Erythroblast (primary cell): Measurements from ENCODE around the gene CTNND2.

Experiments used
- DNase-seq, 2 experiments: peaks; one replicate each; lab custom pipeline; 2025; lab: John Stamatoyannopoulos, UW
- GATA1 ChIP-seq: IDR thresholded peaks from 2 replicates; pipeline ENCODE4 v1.6.1; 2011; ENCODE audit warnings: low read depth, mild to moderate bottlenecking, control low read depth, low read length, moderate library complexity
- POLR2A ChIP-seq: IDR thresholded peaks from 2 replicates; pipeline ENCODE4 v1.6.1; 2011; ENCODE audit warnings: mild to moderate bottlenecking, low read length

The CTNND2 gene

GRCh38 chr5:11301171-11301570 is 603.1 kb downstream of the CTNND2 start:
- TF ChIP-seq POLR2A, result no peak
- DNase-seq, result no peak

DNA sequence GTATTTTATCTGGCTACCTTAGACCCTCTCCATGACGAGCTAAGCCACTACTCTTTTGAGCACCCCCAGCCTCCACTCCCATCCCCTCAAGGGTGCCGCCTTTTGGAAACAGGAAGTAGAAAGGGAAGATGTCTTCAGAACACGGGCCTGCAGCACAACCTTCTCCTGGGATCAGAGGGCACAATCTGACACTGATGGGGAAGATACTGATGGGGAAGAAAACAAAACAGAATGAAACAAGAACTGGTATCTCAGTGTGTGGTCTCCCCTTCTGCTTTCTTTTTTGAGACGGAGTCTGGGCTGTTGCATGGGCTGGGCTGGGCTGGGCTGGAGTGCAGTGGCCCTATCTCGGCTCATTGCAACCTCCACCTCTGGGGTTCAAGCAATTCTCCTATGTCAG is 603.5 kb downstream of the CTNND2 start:
- TF ChIP-seq POLR2A, result no peak
- TF ChIP-seq GATA1, result no peak
- DNase-seq, result no peak

DNA sequence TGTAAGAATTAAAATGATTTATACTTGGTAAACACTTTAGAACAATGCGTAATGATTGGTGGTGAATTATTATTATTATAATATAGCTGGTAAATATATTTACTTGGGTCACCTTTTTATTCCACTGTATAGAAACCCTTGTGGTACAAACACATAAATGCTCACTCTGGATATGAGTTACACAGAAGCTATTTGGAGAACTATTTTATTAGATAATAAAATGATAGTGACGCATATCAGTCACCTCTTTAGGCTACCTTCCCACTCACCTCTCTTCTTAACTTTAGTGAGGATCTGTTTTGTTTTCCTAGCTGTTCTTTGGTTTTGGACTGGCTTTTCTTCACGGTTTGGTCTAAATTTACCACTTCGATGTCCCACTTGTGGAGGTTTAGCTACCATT is 605.4 kb downstream of the CTNND2 start:
- no peak for DNase-seq
- TF ChIP-seq POLR2A (no peak), GATA1 (no peak)

DNA sequence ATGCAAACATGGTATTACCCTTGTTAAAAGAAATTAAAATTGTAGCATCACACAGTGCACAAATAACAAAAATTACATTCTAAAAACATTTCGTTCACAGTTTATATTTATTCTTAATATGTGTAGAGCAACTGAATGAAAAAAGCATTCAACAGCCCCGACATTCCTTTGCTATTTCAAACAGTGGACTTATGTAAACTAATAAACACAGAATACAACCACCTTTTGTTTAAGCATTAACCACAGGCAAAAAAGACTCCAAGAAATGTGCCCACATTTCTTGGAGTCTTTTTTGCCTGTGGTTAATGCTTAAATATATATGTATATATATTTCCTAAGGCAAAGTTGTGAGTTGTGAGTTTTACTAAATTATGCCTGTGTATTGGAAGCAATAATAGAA is 610.7 kb downstream of the CTNND2 start:
- TF ChIP-seq POLR2A (no peak), GATA1 (no peak)
- DNase-seq, result no peak

DNA sequence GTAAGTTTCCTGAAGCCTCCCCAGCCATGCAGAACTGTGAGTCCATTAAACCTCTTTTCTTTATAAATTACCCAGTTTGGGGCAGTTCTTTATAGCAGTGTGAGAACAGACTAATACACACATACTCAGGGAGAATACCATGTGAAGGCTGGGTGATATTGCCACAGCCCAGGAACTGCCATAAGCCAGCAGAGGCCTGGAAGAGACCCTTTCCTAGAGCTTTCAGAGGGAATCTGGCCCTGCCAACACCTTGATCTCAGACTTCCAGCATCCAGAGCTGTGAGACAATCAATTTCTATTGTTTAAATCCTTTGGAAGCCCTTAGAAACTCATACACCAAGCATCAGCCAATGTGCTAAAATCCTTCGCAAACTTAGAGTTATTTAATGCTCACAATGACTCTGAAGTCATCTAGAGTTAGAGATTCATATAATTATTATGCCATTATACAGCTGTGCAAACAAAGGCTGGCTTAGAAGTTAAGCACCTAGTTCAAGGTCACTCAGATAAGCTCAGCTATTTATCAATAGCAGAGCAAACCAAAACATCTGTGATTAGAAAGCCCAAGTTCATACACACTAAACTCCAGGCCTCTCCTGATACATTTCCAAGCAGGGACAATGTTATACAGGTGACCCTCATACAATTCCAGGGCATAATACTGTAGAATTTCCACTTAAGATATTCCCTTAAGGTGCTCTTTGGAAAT is 611.4 kb downstream of the CTNND2 start:
- no peak for DNase-seq
- TF ChIP-seq POLR2A, result no peak
- TF ChIP-seq GATA1, result no peak

DNA sequence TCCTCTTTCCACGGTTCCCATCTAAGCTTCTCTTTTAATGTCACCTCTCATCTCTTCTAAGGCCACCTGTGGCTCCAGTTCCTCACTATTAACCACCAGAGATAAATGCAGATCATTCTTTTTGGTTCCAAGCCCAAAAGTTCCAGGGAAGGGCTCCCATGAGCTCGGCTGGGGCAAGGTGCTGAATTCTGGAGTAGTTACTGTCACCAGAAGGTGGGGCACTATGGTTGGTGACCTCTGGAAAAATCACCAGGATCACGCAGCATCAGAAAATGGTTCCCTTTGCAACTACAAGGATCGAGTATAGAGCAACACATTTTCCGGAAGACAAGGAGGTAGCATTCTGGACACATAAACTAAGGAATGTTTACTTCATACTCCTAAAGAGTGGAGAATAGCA is 614.5 kb downstream of the CTNND2 start:
- no peak for DNase-seq
- TF ChIP-seq POLR2A (no peak), GATA1 (no peak)

GRCh38 chr5:11289208-11289607 is 615.0 kb downstream of the CTNND2 start:
- TF ChIP-seq POLR2A (no peak), GATA1 (no peak)
- DNase-seq, result no peak

GRCh38 chr5:11281842-11282241 is 622.4 kb downstream of the CTNND2 start:
- TF ChIP-seq GATA1 (no peak), POLR2A (no peak)
- DNase-seq, result no peak

DNA sequence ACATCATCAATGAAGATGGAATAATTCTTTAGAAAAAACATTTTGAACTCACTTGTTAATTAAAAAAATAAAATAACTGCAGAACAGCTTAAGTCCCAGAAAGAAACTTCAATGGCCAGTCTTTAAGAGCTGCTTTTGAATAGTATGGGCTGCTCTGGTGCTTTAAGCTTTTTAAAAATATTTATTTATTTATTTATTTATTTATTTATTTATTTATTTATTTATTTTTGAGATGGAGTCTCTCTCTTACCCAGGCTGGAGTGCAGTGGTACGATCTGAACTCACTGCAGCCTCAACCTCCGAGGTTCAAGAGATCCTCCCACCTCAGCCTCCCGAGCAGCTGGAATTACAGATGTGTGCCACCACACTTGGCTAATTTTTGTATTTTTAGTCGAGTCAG is 626.9 kb downstream of the CTNND2 start:
- TF ChIP-seq POLR2A, result no peak
- DNase-seq, result no peak

- no peak for TF ChIP-seq GATA1
- TF ChIP-seq POLR2A, result no peak
- DNase-seq, result no peak
Measured at GRCh38 chr5:11273180-11273903, 630.9 kb downstream of the CTNND2 start.

DNA sequence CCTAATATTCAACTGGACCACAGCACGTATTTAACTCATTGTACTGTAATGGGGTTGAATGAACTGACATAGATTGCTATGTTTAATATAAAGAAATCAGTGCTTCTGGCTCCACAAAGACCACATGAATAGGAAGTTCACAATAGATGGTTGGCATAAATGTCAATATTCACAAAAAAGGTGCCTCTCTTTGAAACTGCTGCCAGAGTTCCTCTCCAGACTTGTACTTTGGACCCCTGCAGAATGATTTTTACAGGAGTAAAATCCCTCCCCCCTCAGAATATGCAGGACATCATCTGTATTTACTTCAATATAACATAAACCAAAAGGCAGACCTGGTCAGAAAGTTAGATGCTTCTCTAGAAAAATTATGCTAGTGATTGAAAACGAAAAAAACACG is 634.7 kb downstream of the CTNND2 start:
- DNase-seq, result no peak
- TF ChIP-seq POLR2A (no peak), GATA1 (no peak)

- no peak for DNase-seq
- TF ChIP-seq POLR2A, result no peak
- no peak for TF ChIP-seq GATA1
Measured at GRCh38 chr5:11268891-11269290, 635.4 kb downstream of the CTNND2 start.

DNA sequence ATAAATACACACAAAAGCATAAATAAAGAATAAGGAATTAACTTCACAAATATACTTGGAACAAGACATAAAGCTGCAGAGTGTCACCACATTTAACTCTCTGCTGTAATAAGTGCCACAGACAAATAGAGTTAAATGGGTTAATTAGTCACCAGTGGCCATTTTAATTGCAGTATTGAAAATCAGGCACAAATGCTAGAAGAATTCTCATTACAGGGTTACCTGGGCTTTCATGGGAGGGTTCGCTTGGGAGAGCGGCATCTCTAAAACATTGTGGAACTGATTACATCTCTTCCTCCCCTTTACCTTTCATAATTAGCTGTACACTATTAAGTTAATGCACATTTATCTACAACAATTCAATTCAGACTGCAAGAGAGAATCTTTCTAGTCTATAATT is 637.9 kb downstream of the CTNND2 start:
- TF ChIP-seq POLR2A (no peak), GATA1 (no peak)

GRCh38 chr5:11261241-11261640 is 643.0 kb downstream of the CTNND2 start:
- DNase-seq, result no peak
- TF ChIP-seq GATA1 (no peak), POLR2A (no peak)

More for the DNA sequence above, 637.9 kb downstream of the CTNND2 start:
- no peak for DNase-seq

GRCh38 chr5:11258001-11258400 is 646.2 kb downstream of the CTNND2 start:
- no peak for TF ChIP-seq GATA1
- no peak for TF ChIP-seq POLR2A
- DNase-seq, result no peak
